Activated T-cell treated with anti-CD3 and anti-CD28 coated beads, Interleukin-2, amount 50 U/mL, for 72 hours (primary cell): ENCODE results near the gene SLC35F6. TPM values are rescaled to one million over a fixed set of nuclear protein-coding genes. Genes with fewer than 3 reads are reported as not detected.

Source experiments
- ATAC-seq, 2 donors: fragments of 150-1000 bp; cut with Tn5 transposase; replicated peaks in 1 of 2; 2 replicates each; pipeline ENCODE4 v1.10.0; 2021; ENCODE audit warnings: moderate library complexity in 2 of 2, mild to moderate bottlenecking in 1 of 2
- DNase-seq, 2 donors: peaks; one replicate each; pipeline ENCODE4 v3.0.0; 2021 to 2022; ENCODE audit warnings: mixed read lengths in 1 of 2
- H3K27ac Mint-ChIP-seq: one replicate; pipeline ENCODE4 v1.8.0; 2022; ENCODE audit warnings: mild to moderate bottlenecking, moderate library complexity, mixed read lengths
- H3K27me3 Mint-ChIP-seq: one replicate; pipeline ENCODE4 v1.8.0; 2022; ENCODE audit warnings: low read depth, mixed read lengths
- H3K36me3 Mint-ChIP-seq, 2 donors: one replicate each; pipeline ENCODE4 v1.8.0; 2022; ENCODE audit warnings: mixed read lengths in 2 of 2, mild to moderate bottlenecking in 1 of 2; ENCODE audit not compliant: insufficient read depth in 2 of 2
- H3K4me1 Mint-ChIP-seq: one replicate; pipeline ENCODE4 v1.8.0; 2022; ENCODE audit warnings: low read depth, mixed read lengths
- H3K4me3 Mint-ChIP-seq, 2 donors: one replicate each; pipeline ENCODE4 v1.8.0; 2022; ENCODE audit warnings: mild to moderate bottlenecking in 2 of 2, mixed read lengths in 2 of 2, moderate library complexity in 2 of 2
- H3K9me3 Mint-ChIP-seq, 2 donors: one replicate each; pipeline ENCODE4 v1.8.0; 2022; ENCODE audit warnings: mixed read lengths in 2 of 2
- total RNA-seq, 2 donors: library from RNA; stranded (reverse); gene quantifications; one replicate each; pipeline ENCODE4 v1.2.3, GENCODE V29; 2022

The SLC35F6 gene
- total RNA-seq, 2 donors from 2014 or later, result 6.1 to 7.2 TPM

DNA sequence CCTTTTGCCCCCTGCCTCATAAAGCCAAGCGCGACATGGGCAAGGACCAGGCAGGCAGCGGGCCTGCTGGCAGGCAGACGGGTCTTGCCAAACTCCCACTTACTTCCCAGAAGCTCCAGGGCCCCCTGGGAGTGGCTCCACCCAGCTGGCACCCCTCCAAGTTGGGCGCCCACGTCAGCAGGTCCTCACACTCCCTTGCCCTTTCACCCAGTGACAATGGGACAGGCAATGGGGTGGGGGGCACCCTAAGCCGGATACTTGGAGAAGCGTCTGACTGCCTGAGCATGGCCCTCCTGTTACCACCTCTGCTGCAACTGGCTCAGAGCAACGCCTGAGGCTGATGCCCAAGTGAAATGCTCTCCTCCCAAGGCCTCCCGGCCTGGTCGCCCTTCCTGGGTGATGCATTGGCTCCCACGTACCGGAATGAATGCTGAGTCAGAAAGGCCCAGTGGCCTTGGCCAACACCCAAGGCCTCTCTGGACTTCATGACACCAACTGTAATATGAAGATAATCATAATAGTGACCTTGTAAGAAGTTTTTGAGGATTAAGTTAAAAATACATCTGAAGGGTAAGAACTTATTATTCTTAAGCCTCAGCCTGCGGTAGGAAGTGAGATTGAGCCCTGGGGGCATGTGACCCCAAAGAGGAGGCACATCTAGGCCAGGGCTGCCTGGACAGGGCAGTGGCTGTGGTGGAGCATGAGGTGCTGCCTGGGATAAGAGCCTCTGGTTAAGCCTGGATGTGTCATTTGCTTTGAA is 39.9 kb upstream of the SLC35F6 start:
- DNase-seq (no peak), ATAC-seq (no peak)
- no peaks in the 10 kb centered on the region for H3K36me3 Mint-ChIP-seq
- no peak overlapping the region for H3K27ac Mint-ChIP-seq
- no peaks in the 10 kb centered on the region for H3K9me3 Mint-ChIP-seq
- H3K4me3 Mint-ChIP-seq, result no peak overlapping the region
- no peaks in the 10 kb centered on the region for H3K4me1 Mint-ChIP-seq
- peaks cover 5% of the 10 kb centered on the region for H3K27me3 Mint-ChIP-seq

- no peak overlapping the region for H3K4me3 Mint-ChIP-seq
- H3K9me3 Mint-ChIP-seq, result no peaks in the 10 kb centered on the region
- H3K4me1 Mint-ChIP-seq, result no peaks in the 10 kb centered on the region
- H3K27ac Mint-ChIP-seq, result no peak overlapping the region
- H3K27me3 Mint-ChIP-seq, result peaks cover 5% of the 10 kb centered on the region
- DNase-seq (no peak), ATAC-seq (no peak)
- H3K36me3 Mint-ChIP-seq, result no peaks in the 10 kb centered on the region
Measured at GRCh38 chr2:26724784-26725520, 39.1 kb upstream of the SLC35F6 start.

GRCh38 chr2:26725521-26725820 is 38.6 kb upstream of the SLC35F6 start:
- H3K9me3 Mint-ChIP-seq, result no peaks in the 10 kb centered on the region
- H3K27me3 Mint-ChIP-seq, result peaks cover 5% of the 10 kb centered on the region

DNA sequence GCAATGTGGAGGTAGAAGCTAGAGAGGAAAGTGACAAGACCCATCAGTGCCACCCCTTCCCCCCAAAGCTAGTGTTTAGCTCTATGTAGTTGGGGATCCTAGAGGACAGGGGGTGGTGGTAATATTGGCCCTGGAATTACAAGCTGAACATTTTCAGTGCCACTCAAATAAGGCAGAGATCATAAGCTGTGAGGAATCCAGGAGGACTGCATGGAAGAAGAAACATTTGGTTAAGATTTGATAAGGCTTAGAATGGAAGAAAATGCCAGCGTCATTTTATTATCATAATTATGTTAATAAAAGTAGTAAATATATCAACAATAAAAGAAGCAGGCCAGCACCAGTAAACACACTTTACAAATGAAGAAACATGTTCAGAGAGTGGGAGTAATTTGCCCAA is 37.9 kb upstream of the SLC35F6 start:
- Mint-ChIP-seq H3K27ac (no peak overlapping the region), H3K4me1 (no peaks in the 10 kb centered on the region), H3K27me3 (peaks cover 5% of the 10 kb centered on the region), H3K36me3 (no peaks in the 10 kb centered on the region), H3K4me3 (no peak overlapping the region), H3K9me3 (no peaks in the 10 kb centered on the region)
- no peak for DNase-seq
- no peak for ATAC-seq

More at GRCh38 chr2:26725521-26725820, 38.6 kb upstream of the SLC35F6 start:
- Mint-ChIP-seq H3K36me3 (no peaks in the 10 kb centered on the region), H3K4me3 (no peak overlapping the region), H3K27ac (no peak overlapping the region), H3K4me1 (no peaks in the 10 kb centered on the region)
- ATAC-seq (no peak), DNase-seq (no peak)

GRCh38 chr2:26727641-26728561 is 36.2 kb upstream of the SLC35F6 start:
- Mint-ChIP-seq H3K9me3 (no peaks in the 10 kb centered on the region), H3K36me3 (no peaks in the 10 kb centered on the region), H3K4me1 (no peaks in the 10 kb centered on the region), H3K27me3 (peaks cover 5% of the 10 kb centered on the region), H3K27ac (no peak overlapping the region), H3K4me3 (peak overlapping the region in 1 of 2 donors; percentile 40)
- peak; percentile 38 to 72 for ATAC-seq
- peak; percentile 8 to 34 for DNase-seq

DNA sequence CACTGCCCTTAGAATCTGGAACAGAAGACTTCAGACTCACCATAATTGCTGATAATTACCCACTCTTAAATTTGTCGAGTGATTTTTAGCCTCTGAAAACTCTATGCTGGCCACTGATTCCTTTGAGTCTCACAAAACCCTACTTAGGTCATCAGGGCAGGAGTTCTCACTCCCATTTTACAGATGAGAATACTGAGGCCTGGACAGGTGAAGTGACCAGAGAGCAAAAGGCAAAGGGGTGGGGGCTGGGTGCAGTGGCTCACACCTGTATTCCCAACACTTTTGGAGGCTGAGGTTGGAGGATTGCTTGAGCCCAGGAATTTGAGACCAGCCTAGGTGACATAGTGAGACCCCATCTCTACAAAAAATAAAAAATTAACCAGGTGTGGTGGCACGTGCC is 34.8 kb upstream of the SLC35F6 start:
- no peak for DNase-seq
- no peak for ATAC-seq
- Mint-ChIP-seq H3K27me3 (peaks cover 5% of the 10 kb centered on the region), H3K36me3 (no peaks in the 10 kb centered on the region), H3K27ac (no peak overlapping the region), H3K4me3 (no peak overlapping the region), H3K4me1 (no peaks in the 10 kb centered on the region), H3K9me3 (no peaks in the 10 kb centered on the region)

DNA sequence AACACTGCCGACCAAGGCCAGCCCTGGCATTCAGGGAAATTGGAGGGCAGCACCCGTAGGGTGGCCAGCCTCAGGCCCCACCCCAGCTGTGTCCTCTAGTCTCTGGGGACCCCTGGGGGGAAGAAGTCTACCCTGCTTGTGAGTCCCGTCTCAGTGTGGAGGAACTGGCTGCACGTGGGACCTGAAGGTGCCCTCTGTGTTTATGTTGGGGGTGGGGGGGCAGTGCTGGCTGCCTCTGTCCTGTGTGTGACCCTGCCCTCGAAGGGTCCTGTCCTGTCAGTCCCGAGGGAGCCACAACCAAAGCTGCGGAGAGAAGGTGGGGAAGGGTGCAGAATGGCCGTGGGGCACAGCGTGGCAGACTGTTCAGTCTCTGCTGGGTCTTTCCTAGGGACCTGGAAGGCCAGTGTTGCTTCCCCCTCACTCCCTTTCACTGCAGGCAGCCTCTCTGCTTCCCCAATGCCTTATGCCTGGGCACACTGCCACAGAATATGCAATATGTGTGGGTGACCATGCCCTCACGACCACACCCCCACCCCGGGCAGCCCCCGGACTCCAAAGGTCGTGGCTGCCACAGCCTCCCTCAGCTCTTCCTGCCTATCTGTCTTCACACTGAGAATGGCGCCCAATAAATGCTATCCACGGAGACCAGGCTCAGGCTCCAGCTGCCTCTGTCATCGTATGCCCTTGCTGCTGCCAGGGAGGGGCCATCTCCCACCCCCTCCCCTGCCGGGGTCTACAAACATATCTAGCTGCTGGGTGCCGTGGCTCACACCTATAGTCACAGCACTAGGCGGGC is 33.3 kb upstream of the SLC35F6 start:
- ATAC-seq, result no peak
- H3K27ac Mint-ChIP-seq, result no peak overlapping the region
- no peak overlapping the region for H3K4me3 Mint-ChIP-seq
- H3K27me3 Mint-ChIP-seq, result peaks cover 5% of the 10 kb centered on the region
- H3K36me3 Mint-ChIP-seq, result no peaks in the 10 kb centered on the region
- H3K4me1 Mint-ChIP-seq, result no peaks in the 10 kb centered on the region
- no peak for DNase-seq
- no peaks in the 10 kb centered on the region for H3K9me3 Mint-ChIP-seq

DNA sequence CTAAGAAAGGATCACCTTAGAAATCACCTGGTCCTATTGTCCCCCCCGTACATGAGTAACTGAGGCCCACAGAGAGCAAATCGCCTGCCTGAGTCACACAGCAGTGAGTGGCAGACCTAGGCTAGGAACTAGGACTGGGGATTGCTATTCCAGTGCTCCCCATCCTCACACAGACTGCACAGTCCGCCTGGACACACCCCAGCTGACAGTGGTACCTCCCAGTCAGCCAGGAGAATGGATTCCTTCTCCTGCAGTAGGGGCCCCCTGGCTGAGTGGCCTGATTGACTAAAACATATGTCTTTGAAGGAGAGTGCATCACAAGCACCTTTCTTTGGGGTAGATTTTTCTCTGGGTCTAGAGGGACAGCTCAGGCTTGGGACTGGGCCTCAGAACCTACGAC is 32.4 kb upstream of the SLC35F6 start:
- H3K9me3 Mint-ChIP-seq, result no peaks in the 10 kb centered on the region
- H3K36me3 Mint-ChIP-seq, result no peaks in the 10 kb centered on the region
- no peaks in the 10 kb centered on the region for H3K4me1 Mint-ChIP-seq
- no peak overlapping the region for H3K27ac Mint-ChIP-seq
- no peak overlapping the region for H3K4me3 Mint-ChIP-seq
- ATAC-seq, result no peak
- H3K27me3 Mint-ChIP-seq, result peaks cover 5% of the 10 kb centered on the region
- no peak for DNase-seq

GRCh38 chr2:26732446-26732845 is 31.6 kb upstream of the SLC35F6 start:
- Mint-ChIP-seq H3K4me1 (no peaks in the 10 kb centered on the region), H3K4me3 (no peak overlapping the region)

DNA sequence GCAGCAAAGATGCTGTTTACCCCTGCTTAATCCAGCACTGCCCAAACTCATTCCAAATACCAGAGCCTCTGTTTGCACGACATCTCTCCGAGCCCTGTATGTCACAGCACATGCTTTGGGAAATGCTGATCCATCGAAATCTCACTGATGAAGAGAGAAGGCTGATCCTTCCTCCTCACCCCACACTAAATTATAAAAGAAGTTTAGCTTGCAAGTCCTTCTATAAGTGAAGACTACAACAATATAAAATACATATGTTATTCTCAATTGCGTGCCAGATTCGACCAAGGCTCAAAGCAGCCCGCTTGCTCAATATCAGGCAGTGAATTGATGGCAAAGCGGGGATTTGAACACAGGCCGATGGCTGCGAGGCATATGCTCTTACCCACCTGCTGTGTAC is 30.7 kb upstream of the SLC35F6 start:
- ATAC-seq, result no peak
- H3K27ac Mint-ChIP-seq, result no peak overlapping the region
- DNase-seq, result no peak
- H3K27me3 Mint-ChIP-seq, result no peaks in the 10 kb centered on the region
- no peaks in the 10 kb centered on the region for H3K36me3 Mint-ChIP-seq
- H3K9me3 Mint-ChIP-seq, result no peaks in the 10 kb centered on the region
- no peaks in the 10 kb centered on the region for H3K4me1 Mint-ChIP-seq
- no peak overlapping the region for H3K4me3 Mint-ChIP-seq

More at GRCh38 chr2:26732446-26732845, 31.6 kb upstream of the SLC35F6 start:
- DNase-seq (no peak), ATAC-seq (no peak)
- Mint-ChIP-seq H3K9me3 (no peaks in the 10 kb centered on the region), H3K36me3 (no peaks in the 10 kb centered on the region), H3K27ac (no peak overlapping the region), H3K27me3 (peaks cover 5% of the 10 kb centered on the region)

DNA sequence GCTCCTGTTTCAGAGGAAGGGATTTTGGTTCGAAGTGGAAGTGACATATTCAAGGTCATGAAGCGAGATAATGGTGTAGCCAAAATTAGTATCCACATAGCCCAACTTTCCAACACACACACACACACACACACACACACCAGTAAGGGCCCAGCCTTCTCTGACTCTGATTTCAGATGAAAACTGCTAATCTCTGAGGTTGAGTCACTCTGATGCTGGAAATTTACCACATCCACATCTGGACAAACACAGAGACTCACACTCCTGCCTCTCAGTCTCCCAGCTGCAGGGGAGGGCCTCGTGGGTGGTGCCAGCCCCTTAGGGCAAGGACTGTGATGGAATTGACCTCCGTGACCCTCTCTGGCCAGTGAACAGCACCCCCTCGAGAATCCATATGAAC is 29.0 kb upstream of the SLC35F6 start:
- H3K36me3 Mint-ChIP-seq, result no peaks in the 10 kb centered on the region
- H3K27me3 Mint-ChIP-seq, result no peaks in the 10 kb centered on the region
- DNase-seq, result no peak
- H3K27ac Mint-ChIP-seq, result no peak overlapping the region
- H3K4me3 Mint-ChIP-seq, result no peak overlapping the region
- ATAC-seq, result no peak
- H3K9me3 Mint-ChIP-seq, result no peaks in the 10 kb centered on the region
- no peaks in the 10 kb centered on the region for H3K4me1 Mint-ChIP-seq

DNA sequence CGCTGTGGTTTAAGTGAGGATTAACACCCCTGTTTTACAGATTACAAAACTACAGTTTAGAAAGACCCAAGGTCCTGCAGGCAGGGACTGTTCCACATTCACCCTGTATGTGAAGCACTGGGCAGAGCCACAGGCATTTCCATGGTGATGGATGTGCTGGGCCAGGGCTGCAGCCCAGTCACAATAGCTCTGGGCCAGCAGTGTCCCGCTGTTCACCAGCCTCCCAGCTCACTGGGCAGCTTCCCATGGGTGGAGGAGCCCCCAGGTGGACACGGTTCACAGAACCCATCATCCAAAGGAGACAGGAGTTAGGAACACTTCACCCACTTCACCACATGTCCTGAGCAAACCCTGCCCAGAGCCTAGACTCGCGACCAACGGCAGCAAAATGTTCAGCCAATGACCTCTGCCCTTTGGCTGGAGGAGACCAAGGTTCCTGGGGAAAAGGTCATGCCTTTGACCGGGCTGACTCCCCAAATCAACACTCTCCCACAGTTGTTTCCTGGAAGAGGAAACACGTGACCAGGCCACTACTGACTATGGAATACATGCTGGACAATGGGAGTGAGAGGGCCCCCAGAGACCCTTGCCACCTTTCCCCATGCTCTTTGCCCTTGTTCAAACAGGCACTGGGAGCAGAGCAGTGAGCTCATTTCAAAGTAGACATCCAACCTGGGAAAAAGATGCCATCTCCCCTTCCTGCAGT is 28.0 kb upstream of the SLC35F6 start:
- peaks cover 6% of the 10 kb centered on the region for H3K4me1 Mint-ChIP-seq
- DNase-seq, result no peak
- H3K9me3 Mint-ChIP-seq, result no peaks in the 10 kb centered on the region
- no peak overlapping the region for H3K4me3 Mint-ChIP-seq
- no peaks in the 10 kb centered on the region for H3K27me3 Mint-ChIP-seq
- no peak overlapping the region for H3K27ac Mint-ChIP-seq
- H3K36me3 Mint-ChIP-seq, result no peaks in the 10 kb centered on the region
- no peak for ATAC-seq
